NOMO-1 treated with DMSO at 0.1 percent for 48 hours (cell line): ENCODE data around the gene FANCC.
A peak's percentile ranks its signal among the peaks of the same experiment; 100 is the strongest.
"Not testable (repeated sequence)": the region's sequence is repeated elsewhere in the genome, so short reads cannot be mapped to it uniquely, and the experiment has no call there.

ENCODE experiments used
- DNase-seq: peaks from one replicate; lab custom pipeline; 2025; ENCODE audit not compliant: unreplicated experiment; lab: John Stamatoyannopoulos, UW

FANCC gene

DNA sequence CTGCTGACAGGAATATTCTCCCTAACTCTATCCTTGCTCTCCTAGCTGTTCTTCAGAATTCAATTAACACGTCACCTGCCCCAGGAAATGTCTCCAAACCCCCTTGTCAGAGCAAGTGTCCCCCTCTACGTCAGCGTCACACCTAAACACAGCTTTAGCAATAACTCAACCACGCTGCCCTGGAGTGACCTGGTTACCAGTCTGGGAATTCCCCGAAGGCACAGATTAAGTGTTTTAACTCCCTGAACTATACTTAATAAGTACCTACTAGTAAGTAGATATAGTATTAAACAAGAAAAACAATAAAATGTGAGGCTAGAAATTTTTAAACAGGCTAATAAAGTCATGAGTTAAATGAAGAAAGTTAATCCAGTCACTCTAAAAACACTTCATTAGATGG is 78.4 kb downstream of the FANCC start:
- no peak for DNase-seq

DNA sequence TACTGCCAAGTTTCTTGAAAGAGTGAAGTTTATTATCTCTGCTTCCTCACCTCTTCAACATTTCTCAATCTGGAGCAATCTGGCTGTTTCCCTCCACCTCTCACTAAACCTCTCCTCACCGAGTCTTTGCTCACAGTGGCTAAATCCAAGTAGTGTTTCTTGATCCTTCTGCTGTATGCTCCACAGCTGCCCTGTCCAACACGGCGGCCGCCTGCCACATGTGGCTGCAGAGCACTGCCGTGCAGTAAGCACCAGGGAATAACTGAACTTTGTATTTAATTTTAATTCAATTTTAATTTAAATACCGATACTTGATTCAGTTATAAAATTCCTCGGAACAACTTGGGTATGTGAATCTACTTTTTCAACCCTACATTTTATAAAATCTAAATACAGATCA is 80.2 kb downstream of the FANCC start:
- DNase-seq, result no peak

DNA sequence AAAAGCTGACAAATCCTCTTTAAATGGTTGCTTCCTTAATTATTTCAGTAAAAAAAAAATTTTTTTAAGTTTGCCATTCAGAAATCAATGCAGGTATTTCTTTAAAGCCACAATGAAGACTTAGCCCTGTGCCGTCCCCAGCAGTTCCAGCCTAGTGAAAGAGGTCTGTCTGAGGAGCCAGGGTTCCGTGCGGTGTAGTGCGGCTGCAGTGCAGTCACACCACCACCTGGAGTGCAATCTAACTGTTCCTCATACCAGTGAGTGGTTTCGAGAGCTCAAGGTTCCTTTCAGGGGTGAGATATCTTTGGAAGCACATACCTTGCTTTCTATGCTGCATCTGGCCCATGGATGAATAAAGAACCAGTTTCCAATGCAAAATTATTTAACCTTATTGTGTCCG is 87.5 kb downstream of the FANCC start:
- DNase-seq, result no peak

DNA sequence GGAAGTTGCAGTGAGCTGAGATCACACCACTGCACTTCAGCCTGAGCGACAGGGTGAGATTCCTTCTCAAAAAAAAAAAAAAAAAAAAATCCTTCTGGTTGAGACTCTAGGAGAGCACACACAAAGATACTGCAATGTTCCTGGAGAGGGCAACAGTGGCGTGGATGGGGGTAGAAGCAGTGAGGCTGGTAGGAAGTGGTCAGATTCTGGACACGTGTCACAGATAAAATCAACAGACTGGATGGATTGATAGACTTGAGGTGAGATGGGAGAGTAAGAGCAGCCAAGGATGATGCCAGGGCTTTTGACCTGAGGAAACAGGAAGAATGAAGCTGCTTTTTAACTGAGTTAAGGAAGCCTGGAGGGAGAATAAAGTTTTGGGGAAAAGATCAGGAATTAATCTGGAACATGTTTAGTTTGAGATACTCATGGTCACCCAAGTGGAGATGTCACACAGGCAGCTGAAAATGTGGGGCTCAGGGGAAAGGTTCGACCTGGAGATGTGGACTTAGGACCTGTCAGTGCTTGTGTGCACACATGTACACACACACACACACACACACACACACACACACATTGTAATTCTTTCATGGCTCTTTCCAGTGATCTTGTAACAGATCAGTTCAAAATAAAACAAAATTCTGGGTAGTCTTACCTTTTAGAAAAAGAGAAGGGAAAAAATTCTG is 88.1 kb downstream of the FANCC start:
- DNase-seq, result no peak

DNA sequence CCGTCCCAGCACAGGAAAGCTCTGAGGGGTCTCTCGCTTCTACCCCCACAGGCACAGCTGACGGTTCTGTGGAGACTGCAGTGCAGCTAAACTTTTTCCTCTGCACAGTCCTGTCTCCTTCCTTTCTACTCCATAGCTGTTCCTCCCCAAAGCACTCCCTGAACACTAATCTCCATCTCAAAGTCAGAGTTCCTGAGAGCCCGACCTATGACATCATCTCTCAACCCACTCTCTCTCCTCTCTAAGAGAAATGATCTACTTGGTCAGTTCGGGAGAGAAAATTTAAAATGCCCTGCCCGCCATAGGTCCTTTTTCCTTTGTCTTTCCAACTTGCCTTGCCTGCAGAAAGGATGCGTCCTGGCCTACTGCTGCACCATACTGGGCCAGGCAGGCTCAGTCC is 90.6 kb downstream of the FANCC start:
- no peak for DNase-seq

DNA sequence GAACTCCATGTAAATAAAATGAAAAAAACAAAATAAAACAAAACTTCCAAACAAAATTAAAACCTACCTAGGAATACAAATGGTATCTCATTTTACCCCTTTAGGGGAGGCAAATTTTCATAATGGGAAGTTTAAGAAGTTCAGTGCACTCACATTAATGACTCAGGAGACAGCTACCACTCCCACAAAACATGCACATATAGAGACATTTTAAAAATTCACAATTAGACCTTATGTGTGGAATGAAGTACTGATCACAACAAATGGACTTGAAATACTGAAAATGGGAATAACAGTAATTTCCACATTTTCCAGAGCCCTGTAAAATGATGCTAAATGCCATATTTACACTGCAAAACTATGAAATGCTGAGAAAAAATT is 91.8 kb downstream of the FANCC start:
- DNase-seq, result no peak

DNA sequence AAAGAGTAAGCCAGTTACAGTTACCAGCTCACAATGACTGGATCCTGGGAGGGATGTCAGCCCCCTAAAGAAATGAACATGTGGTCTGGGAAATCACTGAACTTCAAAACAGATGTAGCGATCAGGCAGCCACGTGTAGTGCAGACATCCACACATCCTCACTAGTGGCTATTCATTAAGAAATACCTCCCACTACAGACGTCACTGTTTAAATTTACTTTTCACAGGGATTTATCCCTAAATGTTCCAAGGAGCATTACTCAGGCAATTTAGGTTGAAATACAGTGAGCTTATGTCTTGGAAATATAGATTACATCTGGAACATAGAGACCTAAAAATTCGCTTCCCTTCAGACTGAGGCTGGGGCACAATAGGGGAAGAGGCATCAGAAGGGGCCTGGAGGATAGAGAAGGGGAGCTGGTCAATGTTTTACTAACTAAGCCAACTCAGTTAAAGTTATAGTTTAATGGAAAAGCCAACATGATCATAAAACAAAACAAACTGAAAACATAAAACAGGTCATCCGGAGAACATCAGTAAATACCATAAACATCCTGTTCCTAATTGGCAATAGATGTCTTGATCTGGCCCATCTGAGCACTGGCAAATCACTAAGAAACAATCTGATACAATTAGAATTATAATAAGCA is 92.3 kb downstream of the FANCC start:
- no peak for DNase-seq

DNA sequence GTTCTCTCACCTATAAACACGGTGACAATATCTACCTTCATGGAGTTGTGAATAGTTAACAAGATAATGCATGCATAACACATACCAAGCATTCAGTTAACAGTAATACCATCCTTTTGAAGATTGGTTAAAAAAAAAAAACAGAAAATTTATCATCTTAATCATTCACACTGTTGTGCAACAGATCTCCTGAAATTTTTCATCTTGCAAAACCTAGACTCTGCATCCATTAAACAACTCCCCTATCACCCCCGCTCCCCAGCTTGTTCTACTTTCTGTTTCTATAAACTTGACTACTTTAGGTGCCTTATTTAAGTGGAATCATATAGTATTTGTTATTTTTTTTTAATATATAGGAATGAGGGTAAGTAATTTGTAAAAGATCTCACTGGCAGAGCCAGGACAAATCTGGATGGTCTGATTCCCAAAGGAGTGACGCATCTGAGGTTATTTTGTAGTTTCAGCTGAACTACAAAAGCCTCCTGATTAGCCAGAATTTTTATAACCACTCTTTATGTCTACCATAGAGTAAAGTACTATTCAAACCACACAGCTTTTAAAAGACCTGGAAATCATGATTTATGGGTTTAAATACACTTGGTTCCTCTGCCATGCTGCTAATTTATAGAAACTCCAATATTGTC is 93.0 kb downstream of the FANCC start:
- peak; percentile 19 for DNase-seq

DNA sequence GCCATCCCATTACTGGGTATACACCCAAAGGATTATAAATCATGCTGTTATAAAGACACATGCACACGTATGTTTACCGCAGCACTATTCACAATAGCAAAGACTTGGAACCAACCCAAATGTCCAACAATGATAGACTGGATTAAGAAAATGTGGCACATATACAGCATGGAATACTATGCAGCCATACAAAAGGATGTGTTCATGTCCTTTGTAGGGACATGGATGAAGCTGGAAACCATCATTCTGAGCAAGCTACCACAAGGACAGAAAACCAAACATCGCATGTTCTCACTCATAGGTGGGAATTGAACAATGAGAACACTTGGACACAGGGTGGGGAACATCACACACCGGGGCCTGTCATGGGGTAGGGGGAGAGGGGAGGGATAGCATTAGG is 97.2 kb downstream of the FANCC start:
- not testable (repeated sequence) for DNase-seq

DNA sequence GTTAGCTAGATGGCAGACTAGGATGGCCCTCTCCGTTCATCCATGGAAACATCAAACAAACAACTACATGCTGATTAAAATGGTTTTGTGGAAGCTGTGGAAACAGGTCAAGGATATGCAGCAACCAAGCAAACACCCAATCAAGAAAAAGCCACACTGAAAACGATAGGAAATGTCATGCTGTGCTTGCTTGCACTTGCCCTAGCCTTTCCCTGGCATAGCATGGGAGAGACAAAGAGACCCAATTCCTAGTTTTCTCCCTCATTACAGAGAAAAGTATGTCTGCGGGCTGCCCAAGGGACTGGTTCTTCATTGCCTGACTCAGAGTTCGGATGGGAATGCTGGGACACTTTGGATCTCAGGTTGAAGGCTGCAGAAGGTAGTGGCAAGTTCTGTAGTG is 98.7 kb downstream of the FANCC start:
- DNase-seq, result no peak

DNA sequence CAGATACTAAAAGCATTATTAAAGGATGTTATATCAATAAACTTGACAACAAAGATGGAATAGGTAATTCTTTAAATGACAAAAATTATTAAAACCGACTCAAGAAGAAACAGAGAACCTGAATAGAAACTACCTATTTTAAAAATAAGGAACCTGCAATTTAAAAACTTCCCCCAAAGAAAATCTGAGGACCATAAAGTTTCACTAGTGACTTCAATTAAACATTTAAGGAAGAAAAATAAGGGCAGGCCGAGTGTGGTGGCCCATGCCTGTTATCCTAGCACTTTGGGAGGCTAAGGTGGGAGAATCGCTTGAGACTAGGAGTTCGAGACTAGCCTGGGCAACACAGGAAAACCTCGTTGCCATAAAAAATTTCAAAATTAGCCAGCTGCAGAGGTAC is 99.6 kb downstream of the FANCC start:
- DNase-seq, result peak; percentile 64

DNA sequence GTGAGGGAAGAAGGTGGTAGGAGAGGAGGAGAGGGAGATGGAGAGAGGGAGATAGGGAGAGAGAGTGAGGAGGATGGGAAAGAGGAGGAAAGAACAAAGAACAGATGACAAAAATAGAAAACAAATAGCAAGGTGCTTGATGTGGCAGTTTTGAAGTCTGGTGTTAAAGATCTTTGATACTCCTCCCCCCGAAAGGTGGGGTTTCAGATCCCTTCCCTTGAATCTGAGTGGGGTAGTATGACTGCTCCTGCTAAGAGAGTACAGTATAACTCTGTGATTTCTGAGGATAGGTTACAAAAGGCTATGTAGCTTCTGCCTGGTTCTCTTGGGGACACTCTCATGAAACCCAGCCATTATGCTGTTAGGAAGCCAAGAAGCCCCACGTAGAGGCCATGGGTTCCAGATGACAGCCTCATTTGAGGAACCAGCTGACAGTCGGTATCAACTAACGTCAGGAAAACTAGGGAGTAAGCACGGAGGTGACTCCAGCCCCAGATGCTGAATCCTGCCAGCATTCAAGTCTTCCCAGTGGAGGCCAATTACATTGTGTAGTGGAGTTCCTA is 102.1 kb downstream of the FANCC start:
- no peak for DNase-seq

DNA sequence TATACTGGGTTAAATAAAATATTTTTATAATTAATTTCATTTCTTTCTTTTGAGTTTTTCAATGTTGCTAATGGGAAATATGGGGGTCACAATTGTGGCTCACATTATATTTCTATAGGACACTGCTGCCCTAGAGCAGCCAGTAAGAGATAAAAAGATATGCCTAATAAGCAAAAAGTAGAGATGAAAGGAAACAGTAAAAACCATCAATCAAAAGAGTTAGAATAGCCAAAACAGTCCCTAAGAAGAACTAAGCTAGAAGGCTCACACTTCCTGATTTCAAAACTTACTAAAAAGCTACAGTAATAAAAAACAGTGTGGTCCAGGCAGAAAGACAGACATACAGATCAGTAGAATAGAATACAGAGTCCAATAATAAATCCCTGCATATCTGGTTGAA is 104.4 kb downstream of the FANCC start:
- peak; percentile 75 for DNase-seq

DNA sequence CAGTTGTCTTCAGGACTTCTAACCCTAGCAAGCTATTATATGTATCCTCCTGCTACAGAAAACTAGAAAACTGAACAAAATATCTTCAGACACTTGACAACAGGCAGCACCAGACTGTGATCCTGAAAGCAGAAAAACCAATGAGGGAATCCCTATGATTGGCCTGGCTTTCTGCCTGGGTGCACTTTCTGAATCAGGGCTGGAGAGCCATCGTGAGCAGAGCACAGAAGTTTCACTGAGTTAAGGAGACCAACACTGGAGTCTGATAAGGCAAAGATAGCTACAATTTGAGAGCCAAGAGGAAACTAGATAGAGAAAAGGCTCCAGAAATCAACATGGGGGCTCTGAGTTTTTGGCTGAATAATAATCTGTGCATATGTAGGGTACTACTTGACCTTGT is 106.5 kb downstream of the FANCC start:
- DNase-seq, result no peak

DNA sequence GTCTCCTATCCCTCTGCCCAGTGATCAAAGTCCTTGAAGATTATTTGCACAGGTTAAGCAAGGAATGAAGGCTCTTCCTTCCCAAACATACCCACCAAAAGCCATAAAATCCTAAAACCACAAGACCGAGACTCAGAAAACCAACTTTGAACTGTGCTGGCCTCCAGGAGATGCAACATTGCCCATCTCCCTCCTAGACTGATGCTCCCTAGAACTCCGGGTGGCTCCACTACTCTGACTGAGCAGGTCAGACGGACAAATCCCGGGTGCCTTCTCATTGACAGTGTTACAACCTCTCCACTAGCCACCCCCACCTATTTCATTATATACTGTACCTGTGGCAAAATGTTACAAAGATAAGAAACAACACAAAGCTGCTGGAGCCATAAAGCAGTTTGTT is 110.1 kb downstream of the FANCC start:
- no peak for DNase-seq

DNA sequence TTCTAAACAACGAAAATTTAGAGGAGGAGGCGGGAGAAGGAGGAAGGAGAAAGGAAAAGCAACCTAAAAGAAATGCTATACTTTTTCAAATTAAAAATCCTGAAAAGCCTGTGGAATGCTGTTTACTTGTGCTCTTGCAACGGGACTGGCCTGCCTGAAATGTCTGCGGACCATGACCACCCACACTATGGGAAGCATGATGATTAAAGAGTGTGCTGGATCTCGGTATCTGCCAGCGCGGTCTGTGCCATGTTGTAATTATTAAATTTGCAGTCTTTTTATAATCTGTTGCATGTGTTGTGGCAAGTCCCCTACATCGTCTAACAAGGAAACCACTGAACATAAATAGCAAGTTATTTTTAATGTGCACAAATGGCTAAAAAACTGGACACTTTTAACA is 111.4 kb downstream of the FANCC start:
- no peak for DNase-seq

DNA sequence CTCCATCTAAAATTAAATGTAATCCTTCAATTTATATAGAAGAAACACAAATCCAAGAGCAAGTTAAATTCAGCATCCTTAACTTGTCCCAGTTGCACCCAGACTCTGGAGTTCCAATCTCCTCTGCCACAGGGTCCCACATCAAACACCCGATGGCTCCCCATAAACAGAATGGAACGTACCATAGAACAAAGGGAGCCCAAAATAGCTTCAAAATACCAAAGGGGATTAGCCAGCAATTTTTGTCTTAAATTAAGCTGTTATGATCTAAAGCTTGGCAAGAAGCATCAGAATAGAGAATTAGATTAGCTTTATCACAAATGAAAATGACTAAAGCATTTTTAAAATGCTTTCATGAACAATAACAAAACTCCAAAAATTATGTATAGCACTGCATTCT is 112.8 kb downstream of the FANCC start:
- DNase-seq, result no peak

DNA sequence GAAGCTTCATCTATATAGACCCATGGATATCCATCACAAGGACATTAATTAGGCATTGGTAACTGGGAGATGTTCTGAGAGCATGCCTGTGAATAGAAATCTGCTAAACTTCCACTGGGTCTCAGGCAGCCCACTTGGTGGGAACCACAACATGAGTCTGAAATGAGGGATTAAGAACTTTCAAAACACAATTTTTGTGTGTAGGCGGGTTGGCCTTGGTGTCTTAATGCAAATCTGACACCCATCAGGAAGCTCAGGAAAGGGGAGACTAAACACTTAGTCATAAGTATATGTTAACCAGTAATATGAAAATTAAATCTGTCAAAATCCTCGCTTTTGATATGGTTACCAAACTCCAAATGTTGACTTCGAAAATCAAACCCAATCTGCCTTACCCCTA is 113.2 kb downstream of the FANCC start:
- no peak for DNase-seq

DNA sequence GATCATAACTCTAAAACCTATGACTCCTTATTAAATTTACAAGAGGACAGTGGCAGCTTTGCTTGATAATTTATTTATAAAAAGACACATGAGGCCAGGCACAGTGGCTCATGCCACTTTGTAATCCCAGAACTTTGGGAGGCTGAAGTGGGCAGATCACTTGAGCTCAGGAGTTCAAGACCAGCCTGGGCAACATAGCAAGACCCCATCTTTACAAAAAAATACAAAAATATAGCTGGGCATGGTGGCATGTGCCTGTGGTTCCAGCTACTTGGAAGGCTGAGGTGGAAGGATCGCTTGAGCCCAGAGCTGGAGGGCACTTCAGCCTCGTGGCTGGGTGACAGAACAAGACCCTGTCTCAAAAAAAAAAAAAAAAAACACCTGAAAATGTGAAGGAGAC is 114.5 kb downstream of the FANCC start:
- not testable (repeated sequence) for DNase-seq

DNA sequence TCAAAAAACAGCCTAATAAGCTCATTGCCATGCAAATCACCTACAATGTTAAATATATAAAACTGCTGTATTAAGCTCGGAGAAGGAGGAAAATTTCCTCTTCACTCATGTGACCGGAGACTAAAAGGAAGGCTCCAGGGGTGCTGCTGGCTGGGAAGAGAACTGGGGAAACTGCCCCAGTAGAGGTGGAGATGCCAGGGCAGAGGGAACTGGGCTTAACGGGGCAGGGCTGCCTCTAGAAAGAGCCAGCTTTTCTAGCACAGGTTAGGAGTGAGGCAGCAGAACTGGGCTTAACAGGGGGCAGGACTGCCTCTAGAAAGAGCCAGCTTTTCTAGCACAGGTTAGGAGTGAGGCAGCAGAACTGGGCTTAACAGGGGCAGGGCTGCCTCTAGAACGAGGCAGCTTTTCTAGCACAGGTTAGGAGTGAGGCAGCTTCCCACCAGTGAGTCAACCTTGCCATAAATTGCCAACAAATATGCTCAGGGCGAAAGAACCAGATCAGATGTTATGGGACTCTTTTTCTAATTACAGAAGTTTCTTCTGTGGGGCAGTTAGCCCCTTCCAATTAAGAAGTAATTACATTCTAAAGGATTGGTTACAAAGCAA is 115.3 kb downstream of the FANCC start:
- no peak for DNase-seq

DNA sequence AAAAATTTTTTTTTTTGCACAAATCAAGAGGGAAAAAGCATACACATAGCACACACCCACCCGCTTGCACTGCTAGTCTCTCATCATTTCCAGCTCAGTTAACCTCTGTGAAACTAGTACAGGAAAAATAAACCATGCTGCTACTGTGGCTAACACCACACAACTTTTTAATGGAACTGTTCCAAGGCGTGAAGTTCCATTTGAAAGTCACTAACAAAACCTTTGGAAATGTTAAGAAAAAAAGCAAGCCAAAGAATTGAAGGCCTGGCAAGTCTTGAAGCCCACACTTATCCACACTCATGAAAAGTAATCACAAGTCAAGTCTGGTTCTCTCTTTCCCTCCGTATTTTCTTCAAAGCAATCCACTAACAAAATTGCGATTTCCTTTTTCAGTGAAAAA is 116.3 kb downstream of the FANCC start:
- DNase-seq, result no peak

DNA sequence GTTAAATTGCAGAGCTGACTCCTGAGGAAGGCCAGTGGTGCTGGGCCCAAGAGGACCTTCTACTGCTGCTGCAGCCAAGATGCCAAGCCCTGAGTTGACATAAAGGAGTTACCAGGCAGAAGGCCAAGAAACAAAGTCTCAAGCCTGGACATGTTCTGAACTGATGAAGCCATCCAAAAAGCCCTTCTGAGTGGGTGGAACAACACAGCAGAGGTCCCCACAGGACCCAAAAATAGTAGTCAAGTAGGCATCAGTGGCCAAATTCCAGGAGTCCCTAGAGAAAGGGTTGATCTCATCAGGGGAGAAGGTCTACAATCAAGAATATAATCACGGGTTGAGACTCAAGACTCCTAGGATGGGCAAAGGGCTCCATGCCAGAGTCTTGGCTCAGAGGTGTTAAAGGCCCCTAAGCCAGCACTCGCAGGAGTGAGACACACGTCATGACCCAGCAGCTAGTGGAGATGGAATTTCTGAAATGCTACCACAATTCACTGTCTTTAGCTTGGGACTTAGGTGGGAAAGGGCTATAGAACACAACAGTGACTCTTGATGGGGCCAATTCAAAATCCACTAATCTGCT is 119.7 kb downstream of the FANCC start:
- DNase-seq, result no peak
